ENCODE measurements around the gene SDK1.
A peak's percentile ranks its signal among the peaks of the same experiment; 100 is the strongest.
"Not testable (repeated sequence)": the region's sequence is repeated elsewhere in the genome, so short reads cannot be mapped to it uniquely, and the experiment has no call there.

SDK1 gene

DNA sequence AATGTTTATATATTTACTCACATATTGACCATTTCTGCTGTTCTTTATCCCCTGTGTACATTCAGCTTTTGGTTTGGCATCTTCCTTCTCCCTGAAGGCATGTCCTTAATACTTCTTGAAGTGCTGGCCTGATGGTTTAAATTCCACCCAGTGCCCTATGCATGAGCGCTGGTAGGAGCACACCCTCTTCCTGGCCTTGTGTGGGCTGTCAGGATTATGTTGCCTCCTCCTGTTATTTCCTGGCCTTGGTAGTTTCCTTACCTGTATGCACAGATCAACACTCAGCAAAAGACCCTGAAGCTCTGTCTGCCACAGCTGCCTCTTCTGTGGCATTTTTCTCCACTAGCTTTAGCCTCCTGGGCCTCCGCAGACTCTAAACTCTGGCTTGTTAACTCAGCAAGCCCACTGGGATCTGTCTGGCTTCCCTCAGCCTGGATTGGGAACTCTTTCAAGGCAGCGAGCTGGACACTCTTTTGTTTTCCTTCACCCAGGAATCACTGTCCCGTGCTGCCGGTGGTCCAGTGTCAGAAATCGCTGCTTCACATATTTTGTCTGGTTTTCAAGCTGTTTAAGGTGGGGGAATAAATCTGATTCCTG, 595.2 kb downstream of the SDK1 start:
- no peak for DNase-seq

DNA sequence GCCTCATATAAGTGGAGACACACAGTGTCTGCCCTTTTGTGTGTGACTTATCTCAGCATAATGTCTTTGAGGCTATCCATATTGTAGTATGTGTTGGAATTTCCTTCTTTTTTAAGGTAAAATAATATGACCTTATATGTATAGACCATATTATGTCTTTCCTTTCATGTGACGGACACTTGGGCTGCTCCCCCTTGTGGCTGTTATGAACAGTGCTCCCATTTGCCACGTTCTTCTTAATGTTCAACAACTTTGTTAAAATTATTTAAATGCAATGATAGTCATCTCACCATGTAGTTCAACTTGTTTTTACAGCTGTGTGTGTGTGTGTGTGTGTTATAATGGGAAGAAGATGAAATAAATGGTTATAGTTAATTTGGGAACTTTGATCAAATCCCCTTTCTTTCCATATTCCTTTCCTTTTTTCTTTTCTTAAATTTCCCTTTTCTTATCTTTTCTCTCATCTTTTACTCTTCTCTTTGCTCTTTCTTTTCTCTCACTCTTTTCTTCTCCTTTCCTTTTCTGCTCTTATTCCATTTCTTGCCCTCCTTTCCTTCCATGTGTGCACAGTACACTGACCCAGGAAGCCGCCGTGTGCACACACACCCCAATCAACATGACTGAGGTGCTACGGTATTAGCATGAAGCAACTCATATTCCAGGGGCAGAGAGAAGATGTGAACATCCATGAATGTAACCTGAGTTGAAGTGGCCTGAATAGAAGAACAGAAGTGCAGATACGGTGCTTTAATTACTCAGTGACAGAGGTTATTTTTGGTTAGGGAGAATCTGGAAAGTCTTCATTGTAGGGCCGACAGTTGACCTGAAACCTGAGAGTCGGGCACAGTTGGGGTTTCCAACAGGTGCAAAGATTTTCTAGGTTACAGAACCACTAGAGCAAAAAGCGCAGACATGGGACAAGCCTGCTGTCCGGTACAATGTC, 596.6 kb downstream of the SDK1 start:
- DNase-seq: peak; percentile 59

DNA sequence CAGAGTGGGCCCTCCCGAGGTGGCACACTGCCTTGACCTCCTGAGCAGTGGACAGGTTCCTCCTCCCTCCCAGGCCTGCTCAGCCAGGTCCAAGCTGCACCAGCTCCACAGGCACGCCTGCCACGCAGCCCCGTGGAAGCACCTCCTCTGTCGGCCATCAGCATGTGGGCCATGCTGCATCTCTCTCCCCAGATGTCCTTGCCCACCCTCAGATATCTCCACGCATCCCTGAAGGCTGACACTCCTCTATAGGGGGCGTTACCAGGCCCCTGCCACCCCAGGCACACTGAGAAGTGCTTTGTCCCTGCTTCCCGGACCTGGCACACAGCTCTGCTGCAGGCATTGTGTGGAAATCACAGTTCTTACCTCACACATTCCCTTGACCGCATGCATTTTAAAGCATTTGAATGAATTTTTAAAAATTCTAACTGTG, 598.5 kb downstream of the SDK1 start:
- DNase-seq: no peak

DNA sequence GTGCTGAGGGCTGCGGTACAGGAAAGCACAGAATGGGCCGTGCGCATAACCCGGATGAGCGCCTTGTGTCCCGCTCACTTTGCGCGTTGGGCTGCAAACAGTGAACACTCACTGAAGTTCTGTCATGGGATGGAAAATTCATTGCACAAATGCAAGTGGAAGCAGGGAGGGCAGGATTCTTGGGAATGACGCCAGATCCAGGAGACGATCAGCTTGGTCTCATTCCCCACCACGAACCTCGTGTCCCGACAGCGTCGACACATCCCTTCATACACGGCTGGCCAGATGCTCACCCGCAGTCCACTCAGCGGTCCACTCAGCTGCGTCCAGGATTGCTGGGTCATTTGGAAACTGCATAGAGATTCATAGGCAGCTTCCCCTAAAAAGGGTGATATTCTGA, 607.1 kb downstream of the SDK1 start:
- no peak for DNase-seq

DNA sequence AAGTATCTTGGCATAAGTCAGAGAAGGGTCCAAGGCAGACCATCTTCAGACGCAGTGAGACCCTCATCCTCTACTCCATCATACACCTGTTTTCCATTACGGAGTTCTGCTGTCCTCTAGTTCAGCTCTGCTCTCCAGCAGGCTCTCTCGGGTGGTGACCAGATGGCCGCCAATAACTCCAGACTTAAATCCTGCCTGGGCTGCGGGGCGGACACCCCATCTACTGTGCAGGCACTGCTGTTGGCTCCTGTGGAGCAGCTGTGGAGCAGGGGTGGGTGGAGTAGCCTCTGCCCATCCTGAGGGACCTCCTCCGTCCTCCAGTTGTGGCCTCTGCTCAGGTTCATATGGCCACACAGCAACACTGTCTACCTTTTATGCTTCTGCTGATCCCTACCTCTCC, 608.1 kb downstream of the SDK1 start:
- DNase-seq: no peak

DNA sequence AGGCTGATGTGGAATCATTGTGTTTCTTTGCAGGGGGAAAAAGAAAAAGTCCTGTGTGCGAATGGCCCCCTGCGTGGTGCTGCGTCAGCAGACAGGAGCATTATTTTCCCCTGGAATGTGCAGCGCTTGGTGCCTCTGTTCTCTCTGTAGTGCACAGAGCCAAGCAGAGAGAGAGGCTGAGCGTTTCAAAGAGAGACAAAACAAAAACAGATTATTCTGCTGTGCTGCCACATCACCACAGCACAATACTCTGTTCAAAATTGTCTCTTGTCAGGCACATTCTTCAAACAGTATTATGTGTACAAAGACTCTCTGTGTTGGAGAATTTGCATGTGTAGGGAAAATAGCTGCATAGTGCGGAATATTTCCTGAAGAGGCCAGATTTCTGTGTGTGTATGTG, 609.0 kb downstream of the SDK1 start:
- no peak for DNase-seq

DNA sequence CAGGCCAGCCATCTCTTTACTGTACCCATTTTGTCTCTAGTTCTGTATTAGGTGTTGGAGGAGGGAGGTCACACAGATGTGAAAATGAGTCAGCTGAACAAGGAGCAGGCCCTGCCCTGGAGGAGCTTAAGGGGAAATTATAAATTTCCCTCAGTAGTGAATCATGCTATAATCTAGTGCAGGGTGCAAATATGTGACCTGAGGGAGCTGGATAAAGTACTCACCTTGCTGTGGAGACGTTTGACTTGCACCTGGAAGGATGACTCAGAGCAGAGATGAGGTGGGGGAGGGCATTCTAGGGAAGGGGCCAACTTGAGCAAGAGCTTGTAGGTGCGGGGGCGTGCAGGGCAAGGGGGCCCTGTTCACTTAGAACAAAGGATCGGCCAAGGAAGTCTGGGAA, 610.6 kb downstream of the SDK1 start:
- no peak for DNase-seq

DNA sequence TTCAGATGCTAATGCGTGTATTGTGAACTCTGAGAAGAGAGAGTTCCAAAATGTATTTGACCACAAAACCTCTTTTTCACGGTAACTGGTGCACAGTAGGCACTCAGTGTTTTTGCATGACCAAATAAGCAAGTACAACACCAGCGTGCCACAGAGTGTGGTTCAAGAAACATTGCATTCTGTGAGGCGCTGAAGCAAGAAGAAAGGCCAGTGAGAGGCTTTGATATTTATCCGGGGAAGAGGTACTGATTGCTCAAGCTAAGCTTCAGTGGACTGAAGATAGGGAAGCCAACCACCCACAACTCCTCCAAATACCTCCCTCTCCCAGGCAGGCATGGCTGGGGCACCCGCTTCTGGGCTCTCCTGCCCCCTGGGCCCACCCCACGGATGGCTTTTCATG, 611.2 kb downstream of the SDK1 start:
- no peak for DNase-seq

DNA sequence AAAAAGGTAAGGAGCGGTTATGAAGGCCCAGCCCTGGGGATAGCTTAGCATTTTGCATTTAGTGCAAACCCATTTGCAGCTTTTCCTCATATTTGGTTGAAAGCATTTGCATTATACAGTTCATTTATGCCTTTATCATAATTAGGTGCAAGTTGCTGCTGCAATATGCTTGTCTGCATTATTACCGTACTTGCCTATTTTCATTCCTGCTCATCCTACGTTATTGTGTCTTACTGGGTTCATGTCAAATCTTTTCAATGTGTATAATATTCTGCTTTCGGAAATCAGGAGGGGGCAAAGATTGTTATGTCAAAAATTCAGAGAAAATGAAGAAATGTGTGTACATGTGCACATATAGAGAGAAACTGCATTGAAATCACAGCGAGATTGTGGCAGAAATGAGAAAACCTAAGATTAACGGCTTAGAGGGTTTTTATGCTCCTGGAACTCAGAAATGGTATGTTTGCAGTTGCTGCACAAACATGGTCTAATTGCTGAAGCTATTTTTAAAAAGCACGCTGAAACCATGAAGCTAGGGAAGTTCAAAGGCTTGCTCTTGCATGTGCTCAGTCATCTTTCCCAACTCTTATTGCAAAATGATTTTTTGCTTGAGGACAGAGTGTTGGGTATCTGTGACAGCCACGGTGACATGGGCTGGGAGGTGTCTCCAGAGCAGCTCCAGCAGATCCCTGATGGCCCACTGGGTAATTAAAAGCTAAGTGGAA, 613.2 kb downstream of the SDK1 start:
- DNase-seq: no peak

DNA sequence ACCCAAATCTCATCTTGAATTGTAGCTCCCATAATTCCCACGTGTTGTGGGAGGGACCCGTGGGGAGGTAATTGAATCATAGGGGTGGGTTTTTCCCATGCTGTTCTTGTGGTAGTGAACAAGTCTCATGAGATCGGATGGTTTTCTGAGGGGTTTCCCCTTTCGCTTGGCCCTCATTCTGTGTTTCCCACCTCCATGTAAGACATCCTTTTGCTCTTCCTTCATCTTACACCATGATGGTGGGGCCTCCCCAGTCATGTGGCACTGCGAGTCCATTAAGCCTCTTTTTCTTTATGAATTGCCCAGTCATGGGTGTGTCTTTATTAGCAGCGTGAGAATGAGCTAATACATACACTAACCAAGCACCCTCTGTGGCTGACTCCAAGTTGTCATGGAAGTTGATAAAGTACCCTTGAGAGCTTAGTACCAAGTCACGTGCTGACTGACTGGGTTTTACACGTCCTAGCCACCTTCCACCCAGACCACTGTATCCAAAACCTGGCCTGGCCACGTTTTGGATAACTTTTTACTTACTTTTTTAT, 614.4 kb downstream of the SDK1 start:
- DNase-seq: no peak

DNA sequence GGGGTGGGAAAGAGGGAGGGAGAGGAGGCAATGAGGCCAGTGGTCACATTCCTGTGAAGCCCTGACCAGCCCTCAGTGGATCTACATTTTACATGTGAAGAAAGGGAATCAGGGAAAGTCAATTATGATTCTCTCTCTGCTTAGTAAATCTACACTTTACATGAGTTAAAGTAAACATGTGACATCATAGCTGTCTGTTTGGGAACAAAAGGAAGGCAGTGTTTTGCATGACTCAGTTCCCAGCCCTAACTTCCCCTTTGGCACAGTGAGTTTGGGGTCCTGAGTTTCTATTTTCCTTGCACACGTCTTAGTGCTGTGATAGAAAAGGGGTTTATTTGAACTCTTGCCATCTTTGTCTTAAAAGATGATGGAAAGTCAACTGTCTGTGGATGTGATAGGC, 615.1 kb downstream of the SDK1 start:
- DNase-seq: no peak

DNA sequence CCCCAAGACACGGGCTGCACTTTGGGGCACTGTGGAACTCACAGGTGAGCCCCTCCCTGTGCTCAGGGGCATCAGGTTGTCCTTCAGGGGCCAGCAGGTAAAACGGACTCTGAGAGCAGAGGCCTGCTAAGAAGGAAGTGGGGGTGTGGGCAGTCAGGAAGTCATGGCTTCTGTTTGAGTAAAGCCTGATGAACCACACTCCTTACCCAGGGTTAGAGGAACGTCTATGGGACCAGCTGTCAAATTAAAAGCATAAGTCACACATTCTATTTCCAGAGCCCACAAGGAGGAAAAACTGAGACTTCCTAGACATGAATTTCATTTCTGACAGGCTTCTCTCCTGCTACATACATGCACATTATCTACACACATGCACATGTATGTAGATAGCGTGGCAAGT, 616.4 kb downstream of the SDK1 start:
- no peak for DNase-seq

DNA sequence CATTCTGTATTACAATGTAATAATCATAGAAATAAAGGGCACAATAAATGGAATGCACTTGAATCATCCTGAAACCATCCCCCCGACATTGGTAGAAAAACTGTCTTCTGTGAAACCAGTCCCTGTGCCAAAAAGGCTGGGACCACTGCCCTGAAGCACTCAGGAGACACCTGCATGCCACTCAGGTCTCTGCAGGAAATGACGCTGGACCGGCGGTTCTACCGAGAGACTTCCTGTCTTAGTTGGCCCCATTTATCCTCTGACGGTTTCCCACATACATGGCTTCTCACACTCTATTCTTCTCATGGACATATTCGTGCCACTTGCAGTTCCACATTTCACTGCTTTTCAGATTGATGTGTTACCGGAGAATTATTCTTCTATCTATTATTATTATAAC, 617.5 kb downstream of the SDK1 start:
- no peak for DNase-seq

DNA sequence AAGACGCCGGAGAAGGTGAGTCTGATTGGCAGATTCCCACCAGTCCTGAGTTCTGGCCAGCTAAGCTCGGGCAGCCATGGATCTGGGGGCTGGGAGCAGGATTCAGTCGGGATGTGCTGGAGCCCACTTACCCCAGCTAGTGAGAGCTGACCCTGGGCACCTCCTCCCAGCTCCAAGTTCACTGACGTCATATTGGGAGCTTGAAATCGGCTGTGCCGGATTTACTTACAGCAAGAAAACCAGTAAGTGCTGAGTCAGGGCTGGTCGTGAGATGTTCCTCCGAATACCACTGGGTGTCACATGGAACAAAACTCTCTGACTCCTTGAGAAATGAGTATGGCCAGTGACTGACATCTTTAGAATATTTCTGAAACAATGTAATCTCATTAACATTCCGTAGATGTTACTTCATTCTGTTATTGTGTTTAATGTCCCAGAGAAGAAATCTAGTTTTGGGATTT, 621.2 kb downstream of the SDK1 start:
- DNase-seq: peak; percentile 4

DNA sequence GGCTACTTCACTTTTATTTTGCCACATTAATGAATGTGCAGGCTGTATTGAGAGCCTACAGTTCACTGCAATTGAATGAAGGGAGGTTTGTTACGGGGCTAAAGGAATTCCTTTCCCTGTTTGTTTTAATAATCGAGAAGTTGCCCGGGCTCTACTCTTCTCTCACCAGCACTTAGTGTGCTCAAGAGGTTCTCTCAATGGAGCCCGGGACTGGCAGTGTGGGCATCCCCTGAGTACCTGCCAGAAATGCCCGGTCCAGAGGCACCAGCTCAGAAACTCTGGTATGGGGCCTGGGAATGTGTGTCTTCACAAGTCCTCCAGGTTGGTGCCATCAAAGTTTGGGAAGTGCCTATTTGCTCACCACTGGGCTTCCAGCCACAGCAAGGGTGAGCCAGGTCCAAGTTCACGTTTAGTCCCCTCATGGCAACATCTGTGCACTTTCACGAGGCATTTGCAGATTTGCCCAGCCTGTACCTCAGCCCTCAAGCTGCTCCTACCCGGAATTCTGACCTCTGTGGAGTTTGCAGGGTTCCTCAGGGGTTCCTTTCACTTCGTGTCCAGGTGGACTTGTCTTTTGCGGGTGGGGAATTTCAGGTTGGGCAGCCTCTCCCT, 622.4 kb downstream of the SDK1 start:
- no peak for DNase-seq

DNA sequence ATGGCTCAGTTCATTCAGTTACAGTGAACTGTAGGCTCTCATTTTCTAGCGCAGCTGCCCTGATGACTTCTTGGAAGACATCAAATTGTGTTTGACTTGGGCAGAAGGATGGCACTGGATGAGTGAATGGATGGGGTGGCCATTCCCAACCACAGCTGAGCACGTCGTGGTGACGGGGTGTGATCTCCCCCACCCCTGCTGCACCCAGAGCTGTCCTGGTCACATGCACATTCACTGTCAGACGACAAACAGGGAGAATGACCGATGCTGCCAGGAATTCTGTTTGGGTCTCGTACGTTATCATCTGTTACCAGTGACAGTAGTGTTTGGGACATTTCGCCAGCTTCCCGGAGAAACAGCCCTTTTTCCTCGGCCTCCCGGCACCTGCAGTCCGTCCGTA, 623.2 kb downstream of the SDK1 start:
- DNase-seq: no peak

DNA sequence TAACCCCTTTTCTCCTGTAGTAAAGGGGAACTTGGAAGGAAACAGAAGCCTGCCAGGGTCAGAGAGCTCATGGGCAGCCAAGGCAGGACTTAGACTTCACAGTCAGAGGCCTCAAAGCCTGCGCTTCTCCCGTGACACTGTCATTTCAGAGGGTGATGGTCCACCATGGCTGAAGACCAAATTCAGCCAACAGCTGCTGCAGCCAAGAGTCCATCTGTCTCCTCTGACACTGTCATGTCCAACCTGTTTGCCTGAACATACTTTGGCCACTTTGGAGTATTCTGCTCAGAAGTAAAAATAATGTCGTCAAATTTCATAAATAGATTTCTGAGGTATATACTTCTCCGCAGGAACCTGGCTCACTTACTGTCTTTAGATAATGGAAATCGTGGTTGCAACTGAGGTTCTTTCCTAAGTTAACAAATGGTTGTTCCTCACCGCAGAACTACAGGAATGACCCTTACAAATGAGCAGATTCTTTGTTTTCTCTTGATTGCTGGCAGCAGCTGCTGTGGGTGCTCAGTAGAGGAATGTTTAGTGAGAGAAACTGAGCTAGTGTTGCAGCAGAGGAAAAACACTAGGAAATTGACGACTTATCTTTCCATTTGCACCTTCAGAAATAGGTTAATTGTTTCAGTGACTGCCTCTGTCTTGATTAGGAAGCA, 626.5 kb downstream of the SDK1 start:
- DNase-seq: no peak

DNA sequence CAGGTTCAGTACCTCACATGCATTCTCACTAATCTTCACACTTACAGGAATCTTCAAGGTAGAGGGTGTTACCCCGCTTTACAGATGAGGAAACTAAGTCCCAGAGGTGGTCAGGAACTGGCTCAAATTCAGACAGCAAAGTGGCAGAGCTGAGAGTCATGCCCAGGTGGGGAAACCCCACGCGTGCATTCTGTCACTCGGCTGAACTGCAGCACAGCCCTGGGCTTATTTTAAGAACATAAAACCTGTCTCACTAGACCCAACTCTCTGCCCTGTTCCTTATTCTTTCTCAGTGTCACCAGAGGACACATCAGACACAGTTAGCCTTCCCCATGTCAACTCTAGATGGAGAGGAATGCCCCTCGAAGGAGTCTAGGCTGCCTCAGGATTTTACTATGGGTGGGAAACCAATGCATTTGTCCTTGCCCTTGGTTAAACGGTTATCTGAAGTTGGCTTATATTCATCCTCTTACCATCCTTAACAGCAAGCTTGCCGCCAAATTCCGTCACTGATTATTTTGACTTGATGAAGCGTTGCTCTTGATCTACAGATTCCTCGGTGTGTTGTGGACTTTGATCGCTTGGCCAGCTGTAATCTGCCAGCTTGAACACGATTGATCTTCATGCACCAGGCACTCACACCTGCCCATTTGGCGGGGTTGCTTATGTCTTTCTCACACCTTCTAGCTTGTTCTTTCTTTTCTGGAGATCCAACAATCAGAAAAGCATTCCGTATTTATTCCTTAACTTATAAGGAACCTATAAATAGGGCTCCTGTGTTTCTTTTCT, 627.9 kb downstream of the SDK1 start:
- no peak for DNase-seq

DNA sequence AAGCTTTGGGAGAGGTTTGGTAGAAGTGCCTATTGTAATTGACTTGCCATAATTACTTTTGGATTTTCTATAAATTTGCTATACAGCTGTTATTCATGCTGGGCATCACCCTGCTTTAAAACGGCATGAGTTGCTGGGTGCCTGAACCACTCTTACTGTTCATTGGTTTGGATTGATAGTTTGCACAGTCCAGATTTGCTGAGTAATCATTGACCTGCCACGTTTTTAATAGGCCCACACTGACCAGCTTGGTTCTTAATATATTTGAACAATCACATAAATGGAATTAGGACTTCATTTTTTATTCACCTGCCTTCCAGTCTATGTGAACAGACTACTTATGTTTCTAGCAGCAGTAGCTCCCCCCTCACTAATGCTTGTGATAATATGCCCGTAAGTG, 630.8 kb downstream of the SDK1 start:
- no peak for DNase-seq

DNA sequence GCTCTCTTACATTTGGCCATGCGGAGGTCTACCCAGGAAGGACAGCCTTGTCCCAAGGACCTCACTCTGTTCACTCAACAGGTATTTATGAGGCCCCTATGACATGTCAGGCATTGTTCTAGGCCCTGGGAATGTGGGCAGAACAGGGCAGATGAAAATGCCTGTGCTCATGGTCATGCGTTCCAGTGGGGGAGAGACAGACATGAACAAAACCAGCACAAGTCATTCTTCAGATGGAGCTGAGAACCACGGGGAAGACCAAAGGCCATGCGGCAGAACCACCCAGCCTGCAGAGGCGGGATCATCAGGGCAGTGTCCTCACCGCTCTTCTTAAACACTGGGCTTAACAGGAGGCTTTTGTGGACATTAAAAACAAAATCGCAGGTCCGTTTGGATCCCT, 636.1 kb downstream of the SDK1 start:
- no peak for DNase-seq

DNA sequence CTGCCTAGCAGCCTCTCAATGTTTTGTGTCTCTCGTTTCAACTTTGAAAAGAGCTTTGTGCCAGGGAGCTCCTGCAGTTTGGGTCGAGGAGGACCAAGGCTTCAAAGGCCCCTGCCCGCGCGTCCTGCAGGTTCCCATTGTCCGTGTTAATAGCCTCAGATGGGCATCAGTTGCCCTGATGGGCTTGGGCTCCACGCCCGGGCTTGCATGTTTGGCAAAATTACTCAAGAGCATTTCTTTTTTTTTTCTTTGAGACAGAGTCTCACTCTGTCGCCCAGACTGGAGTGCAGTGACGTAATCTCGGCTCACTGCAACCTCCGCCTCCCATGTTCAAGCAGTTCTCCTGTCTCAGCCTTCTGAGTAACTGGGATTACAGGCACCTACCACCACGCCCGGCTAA, 636.6 kb downstream of the SDK1 start:
- no peak for DNase-seq

DNA sequence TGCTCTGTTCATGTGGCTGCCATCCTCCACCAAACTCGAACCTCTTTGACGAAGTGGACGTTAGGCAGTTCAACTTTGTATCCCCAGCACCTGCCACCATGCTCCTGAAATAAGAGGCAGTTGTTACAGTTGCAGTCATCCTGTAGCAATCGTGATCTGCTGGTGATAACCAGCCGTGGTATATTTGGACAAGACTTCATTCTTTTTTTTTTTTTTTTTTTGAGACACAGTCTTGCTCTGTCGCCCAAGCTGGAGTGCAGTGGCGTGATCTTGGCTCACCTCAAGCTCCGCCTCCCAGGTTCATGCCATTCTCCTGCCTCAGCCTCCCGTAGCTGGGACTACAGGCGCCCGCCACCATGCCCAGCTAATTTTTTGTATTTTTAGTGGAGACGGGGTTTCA, 640.7 kb downstream of the SDK1 start:
- not testable (repeated sequence) for DNase-seq
